Right lobe of liver (tissue), 4 donors: ENCODE data around the gene THRA.

ENCODE experiments used
- POLR2A ChIP-seq: fragments of 450-650 bp; IDR thresholded peaks from one replicate; pipeline ENCODE4 v1.6.1; 2017; ENCODE audit warnings: antibody characterized with exemption, mild to moderate bottlenecking
- TF ChIP-seq, protein P1 (sequence below), 4 donors: fragments of 200-600 bp in 3 of 4; fragments of 450-650 bp in 1 of 4; IDR thresholded peaks; one replicate each; pipeline versions ENCODE4 v1.5.1 to v1.8.0; 2016 to 2022; ENCODE audit warnings: antibody characterized with exemption in 4 of 4, mild to moderate bottlenecking in 2 of 4
- donor health status: DM: no; HTN: no; CAD: no.
- donor health status: DM: no; HTN: no; CAD: no.
- donor health status: DM: no; HTN: yes; CAD: no.

DNA sequence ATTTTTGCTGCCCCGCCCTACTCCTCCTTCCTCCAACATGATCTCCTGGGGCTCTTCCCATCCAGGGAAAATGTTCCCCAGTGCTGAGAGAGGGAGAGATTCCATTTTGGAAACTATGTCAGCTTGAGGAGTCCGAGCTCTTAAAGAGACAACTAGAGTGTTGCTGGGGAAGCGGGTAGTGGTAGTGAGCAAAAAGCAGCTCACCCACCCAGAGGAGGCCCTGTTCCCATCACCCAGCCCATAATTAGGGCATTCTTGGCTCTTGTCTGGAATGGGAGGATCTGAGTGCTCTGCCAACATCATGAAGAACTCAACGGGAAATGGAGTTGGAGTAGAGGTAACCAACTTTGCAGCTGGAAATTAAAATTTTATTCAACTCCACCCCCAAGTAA lies 49.9 kb downstream of the THRA start:
- no peak for TF ChIP-seq POLR2A
- TF ChIP-seq, protein P1, sequence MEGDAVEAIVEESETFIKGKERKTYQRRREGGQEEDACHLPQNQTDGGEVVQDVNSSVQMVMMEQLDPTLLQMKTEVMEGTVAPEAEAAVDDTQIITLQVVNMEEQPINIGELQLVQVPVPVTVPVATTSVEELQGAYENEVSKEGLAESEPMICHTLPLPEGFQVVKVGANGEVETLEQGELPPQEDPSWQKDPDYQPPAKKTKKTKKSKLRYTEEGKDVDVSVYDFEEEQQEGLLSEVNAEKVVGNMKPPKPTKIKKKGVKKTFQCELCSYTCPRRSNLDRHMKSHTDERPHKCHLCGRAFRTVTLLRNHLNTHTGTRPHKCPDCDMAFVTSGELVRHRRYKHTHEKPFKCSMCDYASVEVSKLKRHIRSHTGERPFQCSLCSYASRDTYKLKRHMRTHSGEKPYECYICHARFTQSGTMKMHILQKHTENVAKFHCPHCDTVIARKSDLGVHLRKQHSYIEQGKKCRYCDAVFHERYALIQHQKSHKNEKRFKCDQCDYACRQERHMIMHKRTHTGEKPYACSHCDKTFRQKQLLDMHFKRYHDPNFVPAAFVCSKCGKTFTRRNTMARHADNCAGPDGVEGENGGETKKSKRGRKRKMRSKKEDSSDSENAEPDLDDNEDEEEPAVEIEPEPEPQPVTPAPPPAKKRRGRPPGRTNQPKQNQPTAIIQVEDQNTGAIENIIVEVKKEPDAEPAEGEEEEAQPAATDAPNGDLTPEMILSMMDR (IDR thresholded peaks at IDR 0.05) = no peak
